GM10847 (cell line): ENCODE data around the gene NIPAL1.

Experiments
- POLR2A ChIP-seq: IDR thresholded peaks from 2 replicates; pipeline ENCODE4 v1.6.1; 2011; ENCODE audit not compliant: insufficient read length; ENCODE audit errors: extremely low read depth

The NIPAL1 gene

DNA sequence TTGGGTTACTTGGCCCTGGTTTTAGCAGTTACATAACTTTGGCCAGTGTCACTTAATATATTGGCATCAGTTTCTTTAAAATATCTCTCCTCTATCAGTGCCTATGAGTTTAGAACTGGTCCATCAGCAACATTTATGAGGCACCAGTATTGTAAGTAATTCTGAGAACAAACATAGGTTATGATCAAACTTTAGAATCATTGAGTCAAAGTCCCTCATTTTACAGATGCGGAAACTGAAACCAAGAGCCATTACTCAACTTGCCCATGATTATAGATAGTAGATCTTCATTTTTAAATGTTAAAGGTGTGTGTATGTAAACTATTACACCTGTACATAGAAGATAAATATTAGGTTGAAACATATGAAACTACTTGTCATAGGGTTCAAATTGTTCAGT is 4.5 kb downstream of the NIPAL1 start:
- TF ChIP-seq POLR2A, result no peak

DNA sequence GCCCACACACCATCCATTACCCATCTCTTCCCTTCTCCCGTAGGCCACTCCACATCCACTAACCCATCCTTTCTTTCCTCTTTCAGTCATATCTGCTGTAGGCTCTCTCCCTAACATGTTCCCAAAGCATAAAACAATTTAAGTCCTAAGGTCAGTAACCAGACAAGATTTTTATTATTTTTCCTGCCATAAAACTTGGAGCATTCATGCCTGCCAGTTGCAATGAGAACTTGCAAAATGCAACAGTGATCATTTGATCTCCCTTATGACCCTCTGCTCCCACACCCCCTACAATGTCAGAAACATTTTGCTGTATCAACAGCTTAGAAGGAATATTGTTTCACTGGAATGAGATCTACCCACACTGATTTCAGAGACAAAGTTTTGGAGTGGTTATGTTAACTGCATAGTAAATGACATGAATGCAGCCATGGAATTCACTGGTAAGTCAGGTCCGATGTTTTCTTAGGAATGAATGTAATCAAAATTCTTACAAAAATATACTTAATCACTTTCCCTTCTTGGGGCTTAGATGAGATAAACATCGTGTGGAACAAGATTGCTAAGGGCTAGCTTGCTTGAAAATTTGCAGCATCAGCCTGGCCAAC is 5.7 kb downstream of the NIPAL1 start:
- no peak for TF ChIP-seq POLR2A

DNA sequence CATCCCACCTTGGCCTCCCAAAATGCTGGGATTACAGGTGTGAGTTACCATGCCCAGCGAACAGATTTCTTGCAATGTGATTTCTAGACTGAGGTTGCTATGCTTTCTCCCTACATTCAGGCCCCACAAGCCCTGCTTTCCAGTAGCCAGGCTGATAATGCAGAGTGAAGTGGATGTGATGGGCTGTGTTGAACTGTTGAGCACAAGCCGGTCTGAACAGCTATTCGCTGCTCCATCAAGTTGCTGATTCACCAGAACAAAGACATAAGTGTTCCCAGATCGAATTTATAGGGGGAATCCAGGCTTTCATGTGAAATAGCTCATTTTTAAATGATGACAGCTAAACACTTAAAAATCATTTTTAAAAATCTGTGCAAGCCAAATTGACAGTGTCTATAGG is 8.0 kb downstream of the NIPAL1 start:
- no peak for TF ChIP-seq POLR2A

DNA sequence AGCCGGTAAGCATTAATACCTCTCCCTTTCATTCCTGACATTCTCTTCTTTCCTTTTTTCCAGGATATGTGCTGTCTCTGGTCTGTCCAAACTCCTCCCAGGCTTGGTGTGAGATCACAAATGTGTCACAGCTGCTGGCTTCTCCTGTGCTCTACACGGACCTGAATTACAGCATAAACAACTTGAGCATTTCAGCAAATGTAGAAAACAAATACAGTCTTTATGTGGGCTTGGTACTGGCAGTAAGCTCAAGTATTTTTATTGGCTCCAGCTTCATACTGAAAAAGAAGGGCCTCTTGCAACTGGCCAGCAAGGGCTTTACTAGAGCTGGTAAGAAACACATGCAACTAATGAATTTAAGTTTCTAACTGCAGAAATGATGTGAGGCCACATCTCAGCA is 8.4 kb downstream of the NIPAL1 start:
- TF ChIP-seq POLR2A, result no peak

DNA sequence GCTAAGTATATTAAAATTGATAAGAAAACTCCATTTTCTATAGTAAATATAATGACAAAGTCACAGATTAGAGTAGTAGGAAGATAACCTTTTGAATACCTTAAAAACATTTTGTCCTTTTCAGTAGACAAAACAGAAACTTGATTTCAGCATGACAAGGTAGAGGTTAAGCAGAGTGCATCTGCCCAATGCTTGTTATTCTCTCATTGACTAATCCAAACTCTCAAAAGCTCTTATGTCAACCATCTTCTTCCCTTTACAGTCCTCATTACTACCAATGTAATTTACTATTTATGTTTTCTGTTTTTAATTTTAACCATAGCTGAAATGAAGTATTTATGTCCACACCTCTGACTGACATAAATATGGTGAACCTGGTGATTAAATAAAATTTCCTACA is 11.1 kb downstream of the NIPAL1 start:
- TF ChIP-seq POLR2A, result no peak

DNA sequence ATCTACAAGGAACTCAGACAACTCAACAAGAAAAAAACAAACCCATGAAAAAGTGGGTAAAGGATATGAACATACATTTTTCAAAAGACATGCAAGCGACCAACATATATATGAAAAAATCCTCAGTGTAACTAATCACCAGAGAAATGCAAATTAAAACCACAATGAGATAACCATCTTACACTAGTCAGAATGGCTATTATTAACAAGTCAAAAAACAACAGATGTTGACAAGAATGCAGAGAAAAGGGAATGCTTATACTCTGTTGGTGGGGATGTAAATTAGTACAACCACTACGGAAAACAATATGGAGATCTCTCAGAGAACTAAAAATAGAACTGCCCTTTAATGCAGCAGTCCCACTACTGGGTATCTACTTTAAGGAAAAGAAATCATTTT is 12.1 kb downstream of the NIPAL1 start:
- no peak for TF ChIP-seq POLR2A

DNA sequence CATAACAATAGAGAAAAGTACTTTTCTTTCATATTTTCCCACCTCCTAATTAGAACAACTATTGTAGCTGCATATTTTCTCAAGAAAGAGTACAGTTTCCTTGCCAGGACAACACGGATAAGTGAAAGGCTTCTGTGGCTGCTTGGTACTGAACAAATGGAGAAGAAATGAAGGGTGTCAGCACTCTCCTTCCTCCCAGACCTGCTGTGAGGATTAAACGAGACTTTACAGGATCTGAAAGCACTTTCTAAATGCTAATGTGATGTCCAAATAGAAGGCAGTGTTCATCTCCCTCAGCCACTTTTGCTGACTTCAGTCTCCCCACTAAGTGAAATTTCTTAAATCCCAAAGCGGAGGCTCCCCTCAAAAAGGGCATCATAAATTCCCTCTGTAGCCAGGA is 13.9 kb downstream of the NIPAL1 start:
- TF ChIP-seq POLR2A, result no peak

DNA sequence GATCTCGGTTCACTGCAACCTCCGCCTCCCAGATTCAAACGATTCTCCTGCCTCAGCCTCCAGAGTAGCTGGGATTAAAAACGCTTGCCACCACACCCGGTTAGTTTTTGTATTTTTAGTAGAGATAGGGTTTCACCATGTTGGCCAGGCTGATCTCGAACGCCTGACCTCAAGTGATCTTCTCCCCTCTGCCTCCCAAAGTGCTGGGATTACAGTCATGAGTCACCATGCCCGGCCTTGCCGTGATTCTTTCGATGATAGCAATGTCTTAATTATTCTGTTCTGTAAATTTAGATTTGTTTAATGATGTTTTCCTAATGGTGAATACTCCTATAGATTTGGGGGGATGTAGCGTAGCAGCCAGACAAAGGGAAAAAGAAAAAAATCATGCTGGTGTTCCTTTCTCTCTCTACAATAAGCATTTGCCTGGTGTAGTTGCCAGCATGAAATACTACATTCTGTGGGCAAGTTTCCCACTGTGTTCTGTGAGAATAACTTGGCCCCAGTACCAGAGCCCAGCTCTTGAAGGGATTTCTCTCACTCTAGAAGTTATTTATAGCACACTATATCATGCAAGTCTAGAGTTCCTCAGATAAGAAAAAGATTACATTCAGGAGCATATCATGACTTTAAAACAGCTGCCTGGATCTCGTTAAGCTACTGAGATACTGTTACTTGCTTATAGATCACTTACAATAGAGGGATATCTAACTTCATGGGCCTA is 15.4 kb downstream of the NIPAL1 start:
- TF ChIP-seq POLR2A, result no peak

DNA sequence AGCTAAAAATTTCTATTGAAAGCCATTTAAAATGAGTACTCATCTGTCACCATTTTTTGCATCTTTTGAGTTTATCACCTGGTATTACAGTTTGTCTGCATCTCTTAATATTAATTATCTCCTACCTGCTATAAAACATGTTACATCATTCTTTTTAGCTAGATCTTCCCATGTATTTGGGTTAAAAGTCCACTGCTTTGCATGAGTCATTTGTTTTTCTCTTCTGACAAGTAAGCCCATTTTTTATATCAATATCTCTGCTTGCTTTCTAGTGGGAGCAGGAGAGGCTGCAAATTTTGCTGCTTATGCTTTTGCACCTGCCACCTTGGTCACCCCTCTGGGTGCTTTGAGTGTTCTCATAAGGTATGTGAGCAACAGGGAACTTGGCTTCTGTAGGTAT is 16.1 kb downstream of the NIPAL1 start:
- no peak for TF ChIP-seq POLR2A

DNA sequence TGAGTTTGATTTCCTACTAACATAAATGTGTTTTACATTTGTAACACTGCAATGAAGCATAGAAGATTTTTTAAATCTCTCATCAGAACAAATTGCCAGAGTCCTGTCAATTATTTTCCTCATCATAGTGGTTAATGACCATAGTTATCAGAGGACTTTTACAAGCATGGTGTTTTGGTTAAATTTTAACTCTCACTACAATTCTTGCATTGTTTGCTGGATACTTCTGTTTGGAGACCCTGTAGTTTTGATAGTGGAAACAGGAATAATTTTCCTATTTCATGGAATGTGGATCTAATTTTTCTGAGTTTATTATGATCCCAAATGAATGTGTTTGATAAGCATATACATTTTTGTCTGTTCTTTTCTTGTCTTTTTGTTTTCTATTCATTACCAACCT is 16.8 kb downstream of the NIPAL1 start:
- no peak for TF ChIP-seq POLR2A

DNA sequence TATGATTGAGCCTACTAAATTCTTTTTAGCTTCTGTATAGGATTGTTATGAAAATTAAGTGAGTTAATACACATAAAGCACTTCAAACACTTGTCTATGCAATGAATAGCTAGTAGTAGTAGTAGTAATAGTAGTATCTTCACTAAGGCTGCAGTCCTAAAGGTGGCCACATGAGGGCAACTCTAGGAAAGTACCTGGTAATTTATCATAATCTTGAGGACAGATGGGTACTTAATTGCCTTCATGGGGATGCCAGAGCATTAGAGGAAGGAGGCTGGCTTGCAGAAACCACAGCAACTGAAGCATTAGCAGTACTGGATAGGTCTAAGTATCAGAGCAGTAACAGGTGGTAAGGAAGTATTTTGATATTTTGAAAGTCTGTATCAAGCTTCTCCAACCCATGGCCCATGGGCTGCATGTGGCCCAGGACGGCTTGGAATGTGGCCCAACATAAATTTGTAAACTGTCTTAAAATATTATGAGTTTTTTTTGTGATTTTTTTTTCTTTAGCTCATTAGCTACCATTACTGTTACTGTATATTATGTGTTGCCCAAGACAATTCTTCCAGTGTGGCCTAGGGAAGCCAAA is 17.3 kb downstream of the NIPAL1 start:
- no peak for TF ChIP-seq POLR2A

DNA sequence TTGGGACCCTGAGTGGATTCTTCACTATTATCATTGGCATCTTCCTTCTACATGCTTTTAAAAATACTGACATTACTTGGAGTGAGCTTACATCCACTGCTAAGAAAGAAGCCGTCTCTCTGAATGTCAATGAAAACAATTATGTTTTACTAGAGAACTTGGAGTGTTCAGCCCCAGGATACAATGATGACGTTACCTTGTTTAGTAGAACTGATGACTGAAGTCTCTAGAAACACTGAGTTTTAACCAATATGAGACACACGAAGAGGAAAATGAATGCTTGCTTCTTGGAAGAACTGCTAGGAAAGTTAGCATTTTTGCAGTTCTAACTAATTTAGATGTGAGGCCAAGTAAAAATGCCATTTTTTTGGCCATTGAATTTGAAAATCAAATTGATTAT is 19.4 kb downstream of the NIPAL1 start:
- no peak for TF ChIP-seq POLR2A

DNA sequence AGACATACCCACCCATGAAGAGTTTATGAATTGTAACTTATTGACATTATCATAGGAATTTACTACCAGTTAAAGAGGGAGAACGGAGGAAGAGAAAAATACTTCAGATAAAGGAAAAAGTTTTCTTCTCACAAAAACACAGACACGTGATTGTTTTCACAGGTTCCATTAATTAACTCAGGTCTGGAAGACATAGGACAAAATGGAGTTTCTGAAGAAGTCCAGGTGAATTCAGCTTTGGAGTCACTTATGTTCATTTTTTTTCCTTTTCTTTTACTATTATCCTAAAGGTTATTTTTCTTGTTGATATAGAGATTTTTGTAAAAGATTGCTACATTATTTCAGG is 20.5 kb downstream of the NIPAL1 start:
- TF ChIP-seq POLR2A, result no peak

DNA sequence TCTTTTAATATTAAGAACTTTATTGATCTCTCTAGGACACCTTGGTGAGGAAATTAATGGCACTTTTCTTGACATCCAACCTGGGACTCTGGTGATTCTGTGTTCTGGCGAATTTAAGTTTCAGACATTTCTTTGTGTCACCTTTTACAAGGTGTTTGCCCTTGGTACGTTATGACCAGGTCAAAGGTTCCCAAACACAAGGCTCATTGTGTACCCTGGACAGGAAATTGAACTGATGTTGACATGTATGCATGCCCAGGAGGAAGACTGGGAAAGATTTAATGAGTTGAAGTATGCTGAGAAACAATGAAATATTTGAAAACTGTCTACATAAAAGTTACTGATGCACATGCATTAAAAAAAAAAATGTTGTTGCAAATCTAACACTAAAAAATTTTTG is 22.1 kb downstream of the NIPAL1 start:
- no peak for TF ChIP-seq POLR2A

DNA sequence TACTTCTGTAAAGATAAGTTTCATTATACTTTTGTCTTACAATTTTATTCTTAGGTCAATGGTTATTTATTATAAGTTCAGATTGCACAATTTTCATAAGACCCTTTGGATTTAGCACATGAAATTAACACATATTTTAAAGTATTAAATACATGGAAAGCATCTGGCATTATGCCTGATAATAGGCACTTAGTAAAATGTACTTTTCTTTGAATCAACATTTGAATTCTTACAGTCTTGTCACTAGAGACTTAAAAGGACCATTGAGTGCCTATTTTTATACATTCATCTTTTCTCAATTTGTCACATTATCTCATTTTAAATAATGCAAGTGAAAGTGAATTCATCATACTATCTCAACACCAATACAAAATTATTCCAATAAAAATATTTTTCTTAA is 23.0 kb downstream of the NIPAL1 start:
- no peak for TF ChIP-seq POLR2A

DNA sequence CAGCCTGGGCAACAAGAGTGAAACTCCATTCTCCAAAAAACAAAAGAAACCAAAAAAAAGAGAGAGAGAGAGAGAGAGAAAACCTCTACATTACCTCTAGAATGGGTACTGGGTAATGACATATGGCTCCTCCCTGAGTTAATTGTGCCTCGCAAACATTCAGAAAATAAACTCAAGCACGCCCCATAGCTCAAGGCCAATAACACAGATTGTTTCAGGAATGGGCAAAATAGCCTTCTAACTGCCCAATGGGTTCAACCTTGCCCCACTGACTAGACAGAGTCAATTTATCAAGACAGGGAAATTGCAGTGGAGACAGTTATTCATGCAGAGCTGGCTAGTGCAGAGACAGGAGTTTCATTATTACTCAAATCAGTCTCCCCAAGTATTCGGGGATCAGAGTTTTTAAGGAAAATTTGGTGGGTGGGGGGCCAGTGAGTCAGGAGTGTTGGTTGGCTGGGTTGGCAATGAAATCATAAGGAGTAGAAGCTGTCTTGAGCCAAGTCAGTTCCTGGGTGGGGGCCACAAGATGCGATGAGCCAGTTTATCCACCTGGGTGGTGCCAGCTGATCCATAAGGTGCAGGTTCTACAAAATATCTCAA is 25.1 kb downstream of the NIPAL1 start:
- no peak for TF ChIP-seq POLR2A
